Skeletal muscle satellite cell (primary cell): ENCODE results near the gene GNG8.
"Not testable (repeated sequence)": the region's sequence is repeated elsewhere in the genome, so short reads cannot be mapped to it uniquely, and the experiment has no call there.

Experiments
- H3K27me3 ChIP-seq: 2 replicates; pipeline ENCODE4 v1.7.0; 2013; ENCODE audit warnings: low read length; ENCODE audit not compliant: control insufficient read depth, insufficient read depth
- H3K36me3 ChIP-seq: 2 replicates; pipeline ENCODE4 v1.7.0; 2013; ENCODE audit warnings: mild to moderate bottlenecking, control low read depth, low read length; ENCODE audit not compliant: insufficient read depth
- H3K4me1 ChIP-seq: 2 replicates; pipeline ENCODE4 v1.7.0; 2013; ENCODE audit warnings: low read length; ENCODE audit not compliant: control insufficient read depth, insufficient read depth
- H3K4me2 ChIP-seq: 2 replicates; pipeline ENCODE4 v1.7.0; 2013; ENCODE audit warnings: mild to moderate bottlenecking, low read length
- H3K4me3 ChIP-seq: 2 replicates; pipeline ENCODE4 v1.7.0; 2013; ENCODE audit warnings: low read length
- H3K9ac ChIP-seq: 2 replicates; pipeline ENCODE4 v1.7.0; 2013; ENCODE audit warnings: mild to moderate bottlenecking, low read depth, low read length, moderate library complexity
- H3K9me3 ChIP-seq: replicated peaks from 2 replicates; pipeline ENCODE4 v1.7.0; 2013; ENCODE audit warnings: mild to moderate bottlenecking, control low read depth, low read length

GNG8 gene

GRCh38 chr19:46639358-46640182 lies 3.6 kb upstream of the GNG8 start:
- peak overlapping the region; percentile 42 for H3K9ac ChIP-seq
- peak overlapping the region; percentile 64 for H3K4me3 ChIP-seq
- H3K4me1 ChIP-seq = peaks cover 20% of the 10 kb centered on the region
- H3K4me2 ChIP-seq = peak overlapping the region; percentile 85
- H3K9me3 ChIP-seq = no peaks in the 10 kb centered on the region
- H3K36me3 ChIP-seq = no peaks in the 10 kb centered on the region
- peaks cover 30% of the 10 kb centered on the region for H3K27me3 ChIP-seq

- Histone ChIP-seq H3K4me2 (no peak overlapping the region), H3K36me3 (no peaks in the 10 kb centered on the region), H3K4me1 (peaks cover 22% of the 10 kb centered on the region), H3K27me3 (peaks cover 37% of the 10 kb centered on the region), H3K9me3 (no peaks in the 10 kb centered on the region), H3K9ac (no peak overlapping the region), H3K4me3 (no peak overlapping the region)
Observed at GRCh38 chr19:46637224-46637623, 1.2 kb upstream of the GNG8 start.

GRCh38 chr19:46634656-46635218 lies 1.3 kb downstream of the GNG8 start:
- peak overlapping the region; percentile 60 for H3K4me3 ChIP-seq
- H3K9me3 ChIP-seq = no peaks in the 10 kb centered on the region
- H3K4me2 ChIP-seq = peak overlapping the region; percentile 81
- H3K9ac ChIP-seq = no peak overlapping the region
- H3K27me3 ChIP-seq = peaks cover 30% of the 10 kb centered on the region
- no peaks in the 10 kb centered on the region for H3K36me3 ChIP-seq
- peaks cover 30% of the 10 kb centered on the region for H3K4me1 ChIP-seq

- Histone ChIP-seq H3K4me3 (peak overlapping the region; percentile 61), H3K9me3 (no peaks in the 10 kb centered on the region), H3K27me3 (peaks cover 29% of the 10 kb centered on the region), H3K4me2 (peak overlapping the region; percentile 81), H3K4me1 (peaks cover 24% of the 10 kb centered on the region), H3K36me3 (no peaks in the 10 kb centered on the region), H3K9ac (no peak overlapping the region)
Observed at GRCh38 chr19:46634045-46634655, 1.9 kb downstream of the GNG8 start.

GRCh38 chr19:46633130-46633529 lies 2.9 kb downstream of the GNG8 start:
- Histone ChIP-seq H3K9me3 (no peaks in the 10 kb centered on the region), H3K36me3 (no peaks in the 10 kb centered on the region), H3K9ac (no peak overlapping the region), H3K4me2 (no peak overlapping the region), H3K27me3 (peaks cover 25% of the 10 kb centered on the region), H3K4me3 (no peak overlapping the region), H3K4me1 (peaks cover 15% of the 10 kb centered on the region)

- Histone ChIP-seq H3K4me2 (no peak overlapping the region), H3K4me1 (peaks cover 15% of the 10 kb centered on the region), H3K9ac (no peak overlapping the region), H3K36me3 (no peaks in the 10 kb centered on the region), H3K27me3 (peaks cover 24% of the 10 kb centered on the region), H3K9me3 (no peaks in the 10 kb centered on the region), H3K4me3 (no peak overlapping the region)
Observed at GRCh38 chr19:46631481-46631880, 4.5 kb downstream of the GNG8 start.

GRCh38 chr19:46630586-46631205 lies 5.3 kb downstream of the GNG8 start:
- Histone ChIP-seq H3K4me2 (no peak overlapping the region), H3K27me3 (peaks cover 18% of the 10 kb centered on the region), H3K9me3 (no peaks in the 10 kb centered on the region), H3K4me1 (peaks cover 16% of the 10 kb centered on the region), H3K36me3 (no peaks in the 10 kb centered on the region), H3K4me3 (no peak overlapping the region), H3K9ac (no peak overlapping the region)

GRCh38 chr19:46629546-46630025 lies 6.4 kb downstream of the GNG8 start:
- Histone ChIP-seq H3K4me2 (no peak overlapping the region), H3K4me1 (peaks cover 25% of the 10 kb centered on the region), H3K36me3 (no peaks in the 10 kb centered on the region), H3K9ac (no peak overlapping the region), H3K9me3 (no peaks in the 10 kb centered on the region), H3K27me3 (peaks cover 11% of the 10 kb centered on the region), H3K4me3 (no peak overlapping the region)

- H3K4me2 ChIP-seq, H3K36me3 ChIP-seq, H3K9me3 ChIP-seq, H3K9ac ChIP-seq, H3K4me3 ChIP-seq: not testable (repeated sequence)
- H3K4me1 ChIP-seq = peaks cover 23% of the 10 kb centered on the region
- peaks cover 10% of the 10 kb centered on the region for H3K27me3 ChIP-seq
Observed at GRCh38 chr19:46628970-46629369, 7.0 kb downstream of the GNG8 start.

- H3K9ac ChIP-seq = no peak overlapping the region
- H3K27me3 ChIP-seq = peaks cover 4% of the 10 kb centered on the region
- H3K4me3 ChIP-seq = no peak overlapping the region
- H3K36me3 ChIP-seq = no peaks in the 10 kb centered on the region
- peaks cover 21% of the 10 kb centered on the region for H3K4me1 ChIP-seq
- no peaks in the 10 kb centered on the region for H3K9me3 ChIP-seq
- H3K4me2 ChIP-seq = no peak overlapping the region
Observed at GRCh38 chr19:46626446-46626845, 9.6 kb downstream of the GNG8 start.

GRCh38 chr19:46625731-46626130 lies 10.3 kb downstream of the GNG8 start:
- no peaks in the 10 kb centered on the region for H3K36me3 ChIP-seq
- no peak overlapping the region for H3K9ac ChIP-seq
- H3K9me3 ChIP-seq = no peaks in the 10 kb centered on the region
- no peak overlapping the region for H3K4me3 ChIP-seq
- peaks cover 10% of the 10 kb centered on the region for H3K27me3 ChIP-seq
- H3K4me2 ChIP-seq = no peak overlapping the region
- H3K4me1 ChIP-seq = peaks cover 20% of the 10 kb centered on the region
